ENCODE results near the gene EMP2. TPM values are rescaled to one million over a fixed set of nuclear protein-coding genes. Genes with fewer than 3 reads are reported as not detected.
A peak's percentile ranks its signal among the peaks of the same experiment; 100 is the strongest.

The EMP2 gene
- total RNA-seq, 1 donor from 2014 or later, result not detected

DNA sequence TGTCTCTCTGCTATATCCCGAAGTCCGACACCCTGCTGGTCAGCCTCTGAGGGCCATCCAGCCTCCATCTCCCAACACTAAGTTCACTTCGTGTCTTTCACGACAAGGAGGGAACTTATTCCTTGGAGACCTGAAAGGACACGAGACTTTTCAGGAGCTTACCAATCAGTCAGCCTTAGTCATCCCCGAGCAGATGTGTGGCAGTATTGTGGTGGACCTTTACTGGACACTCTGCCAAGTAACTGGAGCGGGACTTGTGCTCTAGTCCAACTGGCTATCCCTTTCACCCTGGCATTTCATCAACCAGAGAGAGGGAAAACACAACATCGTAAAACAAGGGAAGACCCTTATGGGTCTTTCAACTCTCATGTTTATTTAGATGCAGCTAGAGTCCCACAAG is 87.1 kb downstream of the EMP2 start:
- no peak for TF ChIP-seq CTCF (IDR thresholded peaks at IDR 0.05)
- Mint-ChIP-seq H3K4me1 (no peaks in the 10 kb centered on the region), H3K36me3 (ENCODE audit: low read depth) (peaks cover 2% of the 10 kb centered on the region), H3K9me3 (peaks cover 17% of the 10 kb centered on the region), H3K27me3 (no peaks in the 10 kb centered on the region), H3K4me3 (no peak overlapping the region), H3K27ac (no peak overlapping the region)
- DNase-seq (no peak), ATAC-seq (ENCODE audit: low read depth) (no peak)
- CTCF ChIA-PET, result interaction anchor here (0.6 to 1.2 kb wide), 2 partner anchors 179 to 186 kb away, joined by 3 read pairs; no protein-coding TSS in a partner anchor
- POLR2A ChIA-PET, result no interaction called here
- intact Hi-C loops (cut with micrococcal nuclease), result no loop called here

DNA sequence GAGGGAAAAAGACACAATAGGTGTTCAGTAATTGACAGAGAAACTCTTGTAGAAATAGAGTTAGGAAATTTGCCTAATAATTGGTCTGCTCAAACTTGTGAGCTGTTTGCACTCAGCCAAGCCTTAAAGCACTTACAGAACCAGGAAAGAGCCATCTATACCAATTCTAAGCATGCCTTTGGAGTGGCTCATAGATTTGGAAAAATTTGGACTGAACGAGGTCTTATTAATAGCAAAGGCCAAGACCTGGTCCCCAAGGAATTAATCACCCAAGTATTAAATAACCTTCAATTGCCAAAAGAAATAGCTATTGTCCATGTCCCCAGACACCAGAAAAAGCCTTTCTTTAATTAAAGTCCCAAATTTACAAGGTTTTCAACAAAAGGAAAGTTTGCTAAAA is 90.3 kb downstream of the EMP2 start:
- H3K27me3 Mint-ChIP-seq, result no peaks in the 10 kb centered on the region
- ATAC-seq (ENCODE audit: low read depth) (no peak), DNase-seq (no peak)
- H3K4me1 Mint-ChIP-seq, result peaks cover 8% of the 10 kb centered on the region
- H3K9me3 Mint-ChIP-seq, result peaks cover 24% of the 10 kb centered on the region
- H3K27ac Mint-ChIP-seq, result no peak overlapping the region
- intact Hi-C loops (cut with micrococcal nuclease), result no loop called here
- ChIA-PET POLR2A (no interaction called here), CTCF (no interaction called here)
- no peak for TF ChIP-seq CTCF (IDR thresholded peaks at IDR 0.05)
- H3K4me3 Mint-ChIP-seq, result no peak overlapping the region
- peaks cover 10% of the 10 kb centered on the region for H3K36me3 Mint-ChIP-seq (ENCODE audit: low read depth)

- POLR2A ChIA-PET, result interaction anchor here (0.6 kb wide), 1 partner anchor 860 kb away, joined by 5 read pairs; no protein-coding TSS in a partner anchor
- DNase-seq (no peak), ATAC-seq (ENCODE audit: low read depth) (no peak)
- Mint-ChIP-seq H3K27ac (peak overlapping the region; percentile 74), H3K9me3 (peaks cover 23% of the 10 kb centered on the region), H3K4me3 (no peak overlapping the region), H3K27me3 (no peaks in the 10 kb centered on the region), H3K4me1 (peaks cover 10% of the 10 kb centered on the region), H3K36me3 (ENCODE audit: low read depth) (peaks cover 41% of the 10 kb centered on the region)
- intact Hi-C loops (cut with micrococcal nuclease), result no loop called here
- CTCF ChIA-PET, result interaction anchor here (0.7 kb wide), 1 partner anchor 171 kb away, joined by 3 read pairs; no protein-coding TSS in a partner anchor
- TF ChIP-seq CTCF (IDR thresholded peaks at IDR 0.05), result no peak
Measured at GRCh38 chr16:10485698-10486382, 94.6 kb downstream of the EMP2 start.

GRCh38 chr16:10485159-10485558 is 95.2 kb downstream of the EMP2 start:
- CTCF ChIA-PET, result interaction anchor here (0.7 kb wide), 1 partner anchor 170 kb away, joined by 3 read pairs; no protein-coding TSS in a partner anchor
- ATAC-seq (ENCODE audit: low read depth), result no peak
- H3K9me3 Mint-ChIP-seq, result peaks cover 23% of the 10 kb centered on the region
- TF ChIP-seq CTCF (IDR thresholded peaks at IDR 0.05), result no peak
- peaks cover 10% of the 10 kb centered on the region for H3K4me1 Mint-ChIP-seq
- H3K4me3 Mint-ChIP-seq, result no peak overlapping the region
- intact Hi-C loops (cut with micrococcal nuclease), result no loop called here
- H3K27me3 Mint-ChIP-seq, result no peaks in the 10 kb centered on the region
- POLR2A ChIA-PET, result no interaction called here
- peaks cover 47% of the 10 kb centered on the region for H3K36me3 Mint-ChIP-seq (ENCODE audit: low read depth)
- H3K27ac Mint-ChIP-seq, result no peak overlapping the region
- DNase-seq, result no peak

DNA sequence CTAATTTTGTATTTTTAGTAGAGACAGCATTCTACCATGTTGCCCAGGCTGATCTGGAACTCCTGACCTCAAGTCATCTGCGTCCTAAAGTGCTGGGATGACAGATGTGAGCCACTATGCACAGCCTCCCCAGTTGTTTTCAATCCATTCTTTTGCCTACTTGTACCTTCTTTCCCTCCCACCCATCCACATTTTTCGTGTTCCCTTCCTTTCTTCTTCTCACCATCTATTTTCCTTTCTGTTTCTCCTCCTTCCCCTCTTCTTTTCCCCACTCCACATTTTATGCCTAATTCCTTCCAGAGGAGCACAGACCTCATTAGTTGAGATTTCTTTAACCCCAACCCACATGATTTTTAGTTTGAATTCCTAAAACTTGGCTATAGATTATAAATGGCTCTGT is 100.2 kb downstream of the EMP2 start:
- ATAC-seq (ENCODE audit: low read depth), result no peak
- H3K4me3 Mint-ChIP-seq, result no peak overlapping the region
- ChIA-PET CTCF (no interaction called here), POLR2A (interaction anchor here (0.7 kb wide), 1 partner anchor 1004 kb away, joined by 3 read pairs; no protein-coding TSS in a partner anchor)
- peaks cover 60% of the 10 kb centered on the region for H3K36me3 Mint-ChIP-seq (ENCODE audit: low read depth)
- H3K27ac Mint-ChIP-seq, result no peak overlapping the region
- no peak for DNase-seq
- H3K9me3 Mint-ChIP-seq, result peaks cover 15% of the 10 kb centered on the region
- TF ChIP-seq CTCF (IDR thresholded peaks at IDR 0.05), result no peak
- no peaks in the 10 kb centered on the region for H3K27me3 Mint-ChIP-seq
- peaks cover 2% of the 10 kb centered on the region for H3K4me1 Mint-ChIP-seq
- intact Hi-C loops (cut with micrococcal nuclease), result no loop called here

Other genes starting within 250 kb of the EMP2 start
- gene ATF7IP2, start 194.5 kb downstream of the EMP2 start, total RNA-seq, result 48.6 and 55.9 TPM in 2 replicates
- not detected in 2 replicates for gene TEKT5, start 114.3 kb upstream of the EMP2 start, total RNA-seq
- gene NUBP1, start 163.2 kb upstream of the EMP2 start, total RNA-seq, result 74.1 and 77.2 TPM in 2 replicates
- 1.6 and 2.0 TPM in 2 replicates for gene TVP23A, start 238.2 kb upstream of the EMP2 start, total RNA-seq